ENCODE results near the gene LARGE1.

GRCh38 chr22:33850724-33851123, 69.6 kb downstream of the LARGE1 start:
- TF ChIP-seq CTCF (IDR thresholded peaks at IDR 0.05; ENCODE audit: insufficient read depth, low read length, poor library complexity, severe bottlenecking) (no peak), EZH2phosphoT487 (conservative IDR thresholded peaks at IDR 0.05; ENCODE audit: low read length) (no peak)

Measured in SU-DHL-6 (cell line).